AG09309 (cell line): ENCODE measurements around the gene IVD.

Source experiments
- DNase-seq: peaks from one replicate; pipeline ENCODE4 v3.0.0-alpha.2; 2010; ENCODE audit warnings: low read depth
- H3K4me3 ChIP-seq: 2 replicates; pipeline ENCODE4 v1.5.1; 2011; ENCODE audit warnings: mild to moderate bottlenecking, low read depth, low read length, moderate library complexity; ENCODE audit not compliant: control insufficient read depth
- CTCF ChIP-seq: IDR thresholded peaks from 2 replicates; pipeline ENCODE4 v1.5.1; 2011; ENCODE audit warnings: mild to moderate bottlenecking, low read depth, low read length, inconsistent platforms; ENCODE audit not compliant: insufficient read depth, control insufficient read depth; ENCODE audit errors: missing control alignments

The IVD gene

GRCh38 chr15:40443846-40444245, 38.3 kb downstream of the IVD start:
- no peak overlapping the region for H3K4me3 ChIP-seq
- no peak for DNase-seq
- no peak for TF ChIP-seq CTCF

- no peak for DNase-seq
- no peak for TF ChIP-seq CTCF
- no peak overlapping the region for H3K4me3 ChIP-seq
These were observed 39.1 kb downstream of the IVD start for GRCh38 chr15:40444736-40445135.

GRCh38 chr15:40445421-40445922, 39.9 kb downstream of the IVD start:
- no peak overlapping the region for H3K4me3 ChIP-seq
- no peak for DNase-seq
- no peak for TF ChIP-seq CTCF

- TF ChIP-seq CTCF = no peak
- DNase-seq = no peak
- no peak overlapping the region for H3K4me3 ChIP-seq
These were observed 40.5 kb downstream of the IVD start for GRCh38 chr15:40446144-40446543.

GRCh38 chr15:40448354-40448753, 42.8 kb downstream of the IVD start:
- TF ChIP-seq CTCF = no peak
- no peak overlapping the region for H3K4me3 ChIP-seq
- no peak for DNase-seq

GRCh38 chr15:40449275-40449674, 43.7 kb downstream of the IVD start:
- DNase-seq = no peak
- no peak for TF ChIP-seq CTCF
- H3K4me3 ChIP-seq = no peak overlapping the region

- no peak for DNase-seq
- TF ChIP-seq CTCF = no peak
- no peak overlapping the region for H3K4me3 ChIP-seq
These were observed 44.5 kb downstream of the IVD start for GRCh38 chr15:40450047-40450446.
